Fibroblast of the aortic adventitia (primary cell): ENCODE measurements around the gene ALG9. TPM values are rescaled to one million over a fixed set of nuclear protein-coding genes. Genes with fewer than 3 reads are reported as not detected.
A peak's percentile ranks its signal among the peaks of the same experiment; 100 is the strongest.

Source experiments
- DNase-seq: peaks from one replicate; pipeline ENCODE4 v3.0.0-alpha.2; 2010; ENCODE audit warnings: low read depth
- H3K4me3 ChIP-seq: 2 replicates; pipeline ENCODE4 v1.5.1; 2011; ENCODE audit warnings: low read depth, mild to moderate bottlenecking, control low read depth, low read length, moderate library complexity
- CTCF ChIP-seq: IDR thresholded peaks from 2 replicates; pipeline ENCODE4 v1.5.1; 2011; ENCODE audit warnings: mild to moderate bottlenecking, low read length, control low read depth, inconsistent platforms; ENCODE audit not compliant: insufficient read depth
- total RNA-seq: library from RNA; depleted of rRNA; stranded (reverse); fragments of >200 nt; gene quantifications from 2 replicates; pipeline ENCODE4 v1.2.3, GENCODE V29; 2012; ENCODE audit warnings: low replicate concordance

The ALG9 gene
- total RNA-seq, 1 donor, result 41.7 TPM

GRCh38 chr11:111815489-111815888 is 55.9 kb downstream of the ALG9 start:
- no peak overlapping the region for H3K4me3 ChIP-seq
- no peak for DNase-seq
- TF ChIP-seq CTCF, result no peak

- no peak overlapping the region for H3K4me3 ChIP-seq
- TF ChIP-seq CTCF, result no peak
- peak; percentile 30 for DNase-seq
These were observed 56.6 kb downstream of the ALG9 start for GRCh38 chr11:111814557-111815320.

- H3K4me3 ChIP-seq, result no peak overlapping the region
- no peak for TF ChIP-seq CTCF
- DNase-seq, result no peak
These were observed 57.3 kb downstream of the ALG9 start for GRCh38 chr11:111814106-111814505.

GRCh38 chr11:111812211-111812610 is 59.2 kb downstream of the ALG9 start:
- no peak overlapping the region for H3K4me3 ChIP-seq
- DNase-seq, result no peak
- TF ChIP-seq CTCF, result no peak

- TF ChIP-seq CTCF, result no peak
- H3K4me3 ChIP-seq, result no peak overlapping the region
- DNase-seq, result no peak
These were observed 59.9 kb downstream of the ALG9 start for GRCh38 chr11:111811445-111811844.

- TF ChIP-seq CTCF, result no peak
- no peak overlapping the region for H3K4me3 ChIP-seq
- no peak for DNase-seq
These were observed 62.5 kb downstream of the ALG9 start for GRCh38 chr11:111808834-111809233.
